Right lobe of liver (tissue), 6 donors: ENCODE results near the gene A3GALT2. TPM values are rescaled to one million over a fixed set of nuclear protein-coding genes. Genes with fewer than 3 reads are reported as not detected.

Experiments used
- ATAC-seq, 4 donors: fragments of 200-7000 bp; cut with Tn5 transposase; one replicate each; pipeline ENCODE4 v1.9.1; 2020; ENCODE audit warnings: mild to moderate bottlenecking in 4 of 4, moderate library complexity in 4 of 4
- DNase-seq, 3 donors: peaks; one replicate each; pipeline ENCODE4 v3.0.0-alpha.2; 2020
- H3K27ac ChIP-seq, 3 donors: fragments of 200-600 bp; one replicate each; pipeline ENCODE4 v1.8.0; 2022
- H3K27me3 ChIP-seq, 2 donors: fragments of 200-600 bp; one replicate each; pipeline ENCODE4 v1.8.0; 2022
- H3K36me3 ChIP-seq, 4 donors: fragments of 200-600 bp; sonication (generic) in 1 of 4; one replicate each; pipeline versions ENCODE4 v1.5.1 to v1.8.0; 2017 to 2022; ENCODE audit warnings: control low read depth in 1 of 4
- H3K4me1 ChIP-seq, 4 donors: fragments of 200-600 bp; sonication (generic) in 1 of 4; one replicate each; pipeline versions ENCODE4 v1.5.1 to v1.8.0; 2017 to 2022; ENCODE audit warnings: control low read depth in 1 of 4
- H3K4me3 ChIP-seq, 3 donors: fragments of 200-600 bp; one replicate each; pipeline ENCODE4 v1.8.0; 2022
- H3K9me3 ChIP-seq, 4 donors: fragments of 200-600 bp; sonication (generic) in 1 of 4; one replicate each; pipeline versions ENCODE4 v1.5.1 to v1.8.0; 2017 to 2022; ENCODE audit warnings: control low read depth in 1 of 4
- CTCF ChIP-seq, 4 donors: fragments of 200-600 bp in 3 of 4; fragments of 450-650 bp in 1 of 4; IDR thresholded peaks; one replicate each; pipeline versions ENCODE4 v1.5.1 to v1.8.0; 2016 to 2022; ENCODE audit warnings: antibody characterized with exemption in 4 of 4, mild to moderate bottlenecking in 2 of 4
- POLR2A ChIP-seq: fragments of 450-650 bp; IDR thresholded peaks from one replicate; pipeline ENCODE4 v1.6.1; 2017; ENCODE audit warnings: antibody characterized with exemption, mild to moderate bottlenecking
- WGBS: methylation state at CpG from one replicate; pipeline ENCODE4 v1.1.6; 2018; ENCODE audit warnings: low coverage, low lambda C conversion rate; ENCODE audit not compliant: insufficient coverage; ENCODE audit errors: missing lambda C conversion rate; 5-methylcytosine and 5-hydroxymethylcytosine counted together
- intact Hi-C, 2 donors: fragments of 100-400 bp; cut with DNase I; formaldehyde crosslinking; loops; one replicate each; pipeline versions ENCODE4 v1.11.2 to v1.14.1; 2022
- total RNA-seq, 6 experiments: library from RNA; depleted of rRNA in 2 of 6; stranded (reverse); fragments of >200 nt in 2 of 6; fragmentation: NEBNext Ultra II Directional in 3 of 6; extraction: Animal tissue kit (Norgen Biotek cat#: 25700) in 3 of 6; gene quantifications; one replicate each; pipeline versions ENCODE4 v1.1.0 to v1.2.4, GENCODE V29; 2016 to 2023
- donor health status: DM: no; HTN: yes; CAD: no.
- donor health status: DM: no; HTN: no; CAD: no.
- donor health status: DM: no; HTN: no; CAD: no.
- donor health status: DM: no; HTN: yes; CAD: no.
- donor health status: DM: no; HTN: yes; CAD: no.

A3GALT2 gene
- total RNA-seq, 6 experiments from 2014 or later = not detected

GRCh38 chr1:33360367-33360766 lies 39.5 kb upstream of the A3GALT2 start:
- no peak for TF ChIP-seq POLR2A
- TF ChIP-seq CTCF (IDR thresholded peaks at IDR 0.05) = no peak
- H3K27ac ChIP-seq = no peak overlapping the region
- 80% methylated on average over 1 of the region's 1 CpG for WGBS
- no peaks in the 10 kb centered on the region for H3K9me3 ChIP-seq
- no peak overlapping the region for H3K4me3 ChIP-seq
- DNase-seq (no peak), ATAC-seq (no peak)
- no peaks in the 10 kb centered on the region for H3K27me3 ChIP-seq
- H3K36me3 ChIP-seq = no peaks in the 10 kb centered on the region
- intact Hi-C loops = no loop called here
- peaks cover 0 to 4% (median 0%) of the 10 kb centered on the region in 4 donors for H3K4me1 ChIP-seq

DNA sequence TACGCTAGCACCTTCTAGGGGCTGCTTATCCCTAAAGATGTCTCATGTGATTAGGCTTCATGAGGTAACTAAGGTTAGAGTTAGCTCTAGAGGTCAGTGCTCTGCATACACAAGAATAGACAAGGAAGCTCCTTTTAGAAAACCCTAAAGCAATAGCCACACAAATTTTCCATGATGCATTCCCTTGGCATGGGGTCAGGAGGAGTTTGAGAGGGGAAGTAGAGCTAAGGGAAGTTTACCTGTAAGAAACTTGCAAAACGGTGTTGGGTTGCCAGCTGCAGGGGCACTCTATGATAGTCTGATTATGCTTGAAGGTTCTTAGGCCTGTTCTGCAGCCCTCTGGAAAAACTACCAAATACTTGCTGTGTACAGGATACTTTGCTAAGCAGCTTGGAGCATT lies 39.0 kb upstream of the A3GALT2 start:
- no peak for TF ChIP-seq CTCF (IDR thresholded peaks at IDR 0.05)
- no peak for TF ChIP-seq POLR2A

GRCh38 chr1:33358795-33359503 lies 38.1 kb upstream of the A3GALT2 start:
- H3K4me3 ChIP-seq = no peak overlapping the region
- no peaks in the 10 kb centered on the region for H3K27me3 ChIP-seq
- DNase-seq (no peak), ATAC-seq (no peak)
- TF ChIP-seq CTCF (IDR thresholded peaks at IDR 0.05) (no peak), POLR2A (no peak)
- H3K4me1 ChIP-seq = peaks cover 0 to 3% (median 0%) of the 10 kb centered on the region in 4 donors
- WGBS = 90% methylated on average over 3 of the region's 3 CpGs
- H3K36me3 ChIP-seq = no peaks in the 10 kb centered on the region
- no peak overlapping the region for H3K27ac ChIP-seq
- intact Hi-C loops = no loop called here
- no peaks in the 10 kb centered on the region for H3K9me3 ChIP-seq

More for the DNA sequence above, 39.0 kb upstream of the A3GALT2 start:
- DNase-seq = no peak
- Histone ChIP-seq H3K4me3 (no peak overlapping the region), H3K27me3 (no peaks in the 10 kb centered on the region), H3K36me3 (no peaks in the 10 kb centered on the region), H3K27ac (no peak overlapping the region), H3K9me3 (no peaks in the 10 kb centered on the region), H3K4me1 (peaks cover 0 to 4% (median 0%) of the 10 kb centered on the region in 4 donors)
- WGBS = 85% methylated on average over 2 of the region's 2 CpGs
- ATAC-seq = no peak
- intact Hi-C loops = no loop called here

GRCh38 chr1:33358114-33358794 lies 37.4 kb upstream of the A3GALT2 start:
- H3K9me3 ChIP-seq = no peaks in the 10 kb centered on the region
- no peak overlapping the region for H3K27ac ChIP-seq
- no peak for ATAC-seq
- DNase-seq = no peak
- WGBS = 57% methylated on average over 4 of the region's 4 CpGs
- no peaks in the 10 kb centered on the region for H3K36me3 ChIP-seq
- no peak overlapping the region for H3K4me3 ChIP-seq
- TF ChIP-seq CTCF (IDR thresholded peaks at IDR 0.05) = no peak
- no peak for TF ChIP-seq POLR2A
- H3K4me1 ChIP-seq = no peaks in the 10 kb centered on the region
- H3K27me3 ChIP-seq = no peaks in the 10 kb centered on the region
- intact Hi-C loops = no loop called here
